A673 (cell line): ENCODE data around the gene LCAT. TPM values are rescaled to one million over a fixed set of nuclear protein-coding genes. Genes with fewer than 3 reads are reported as not detected.

Experiments
- BruUV-seq: library from RNA; stranded (reverse); fragments of 400-500 nt; replicated peaks from 2 replicates; lab custom pipeline; 2021; lab: Mats Ljungman, UMichigan
- CTCF ChIA-PET: fragments of 300-600 bp; sonication (Branson Sonifier 250); formaldehyde crosslinking; loops from one replicate; lab custom pipeline; 2022; ENCODE audit warnings: antibody characterized with exemption; lab: Charles Lee
- POLR2A ChIA-PET: fragments of 300-600 bp; sonication (Branson Sonifier 250); formaldehyde crosslinking; loops from one replicate; lab custom pipeline; 2022; ENCODE audit warnings: antibody characterized with exemption; ENCODE audit not compliant: low non-redundant PET; lab: Charles Lee
- DNase-seq: peaks from one replicate; pipeline ENCODE4 v3.0.0-alpha.2; 2015; ENCODE audit warnings: low spot score
- H3K27ac ChIP-seq: fragments of 200-600 bp; sonication (generic); 2 replicates; pipeline ENCODE4 v1.5.1; 2016; ENCODE audit warnings: mixed run types, low read depth, mild to moderate bottlenecking, mixed read lengths, antibody characterized with exemption, low read length; ENCODE audit not compliant: poor library complexity, severe bottlenecking
- H3K27me3 ChIP-seq: fragments of 200-600 bp; sonication (generic); replicated peaks from 2 replicates; pipeline ENCODE4 v1.6.1; 2017; ENCODE audit warnings: mixed run types, low read depth, mild to moderate bottlenecking, mixed read lengths, antibody characterized with exemption, low read length; ENCODE audit not compliant: insufficient read depth, poor library complexity
- H3K36me3 ChIP-seq: fragments of 200-600 bp; sonication (generic); 2 replicates; pipeline ENCODE4 v1.6.1; 2016; ENCODE audit warnings: mixed run types, mild to moderate bottlenecking, mixed read lengths, antibody characterized with exemption, low read length; ENCODE audit not compliant: insufficient read depth, poor library complexity, severe bottlenecking
- H3K4me1 ChIP-seq: fragments of 200-600 bp; sonication (generic); 2 replicates; pipeline ENCODE4 v1.6.1; 2017; ENCODE audit warnings: mixed run types, mild to moderate bottlenecking, mixed read lengths, antibody characterized with exemption, low read length; ENCODE audit not compliant: insufficient read depth, poor library complexity, severe bottlenecking
- H3K4me3 ChIP-seq: fragments of 200-600 bp; sonication (generic); 2 replicates; pipeline ENCODE4 v1.5.1; 2016; ENCODE audit warnings: low read depth, mixed run types, mild to moderate bottlenecking, mixed read lengths, low read length; ENCODE audit not compliant: poor library complexity, severe bottlenecking
- H3K9me3 ChIP-seq: fragments of 200-600 bp; sonication (generic); 2 replicates; pipeline ENCODE4 v1.6.1; 2016; ENCODE audit warnings: mixed run types, low read depth, mild to moderate bottlenecking, mixed read lengths, antibody characterized with exemption, low read length; ENCODE audit not compliant: poor library complexity, severe bottlenecking
- EZH2 ChIP-seq: fragments of 200-600 bp; sonication (generic); IDR thresholded peaks from 2 replicates; pipeline ENCODE4 v1.6.1; 2017; ENCODE audit warnings: borderline replicate concordance, low read depth, mild to moderate bottlenecking, mixed read lengths, antibody characterized with exemption, low read length; ENCODE audit not compliant: poor library complexity, severe bottlenecking
- intact Hi-C: fragments of 100-400 bp; cut with micrococcal nuclease; formaldehyde crosslinking; loops from one replicate; pipeline ENCODE4 v1.10.0; 2022; ENCODE audit not compliant: unreplicated experiment
- total RNA-seq: library from RNA; stranded (reverse); gene quantifications from 2 replicates; pipeline ENCODE4 v1.2.3, GENCODE V29; 2021
- TF ChIP-seq, protein P1 (sequence below): fragments of 300-800, 200-600 bp; sonication (generic); conservative IDR thresholded peaks from 2 replicates; pipeline ENCODE4 v1.5.1; 2017; ENCODE audit warnings: low read depth, mild to moderate bottlenecking, antibody characterized with exemption, low read length, moderate library complexity, mixed read lengths

LCAT gene
- total RNA-seq, 1 experiment from 2014 or later: 17.6 TPM

GRCh38 chr16:67942510-67943255 lies 1.2 kb downstream of the LCAT start:
- peaks cover 26% of the 10 kb centered on the region for H3K36me3 ChIP-seq
- ChIA-PET CTCF (interaction anchor here (1.0 to 1.1 kb wide), 2 partner anchors 17 to 107 kb away, joined by 3 read pairs; no protein-coding TSS in a partner anchor), POLR2A (no interaction called here)
- no peak overlapping the region for H3K4me3 ChIP-seq
- H3K27ac ChIP-seq: no peak overlapping the region
- DNase-seq: no peak
- no TSS peak for BruUV-seq
- H3K27me3 ChIP-seq: no peaks in the 10 kb centered on the region
- no peaks in the 10 kb centered on the region for H3K4me1 ChIP-seq
- TF ChIP-seq, protein P1, sequence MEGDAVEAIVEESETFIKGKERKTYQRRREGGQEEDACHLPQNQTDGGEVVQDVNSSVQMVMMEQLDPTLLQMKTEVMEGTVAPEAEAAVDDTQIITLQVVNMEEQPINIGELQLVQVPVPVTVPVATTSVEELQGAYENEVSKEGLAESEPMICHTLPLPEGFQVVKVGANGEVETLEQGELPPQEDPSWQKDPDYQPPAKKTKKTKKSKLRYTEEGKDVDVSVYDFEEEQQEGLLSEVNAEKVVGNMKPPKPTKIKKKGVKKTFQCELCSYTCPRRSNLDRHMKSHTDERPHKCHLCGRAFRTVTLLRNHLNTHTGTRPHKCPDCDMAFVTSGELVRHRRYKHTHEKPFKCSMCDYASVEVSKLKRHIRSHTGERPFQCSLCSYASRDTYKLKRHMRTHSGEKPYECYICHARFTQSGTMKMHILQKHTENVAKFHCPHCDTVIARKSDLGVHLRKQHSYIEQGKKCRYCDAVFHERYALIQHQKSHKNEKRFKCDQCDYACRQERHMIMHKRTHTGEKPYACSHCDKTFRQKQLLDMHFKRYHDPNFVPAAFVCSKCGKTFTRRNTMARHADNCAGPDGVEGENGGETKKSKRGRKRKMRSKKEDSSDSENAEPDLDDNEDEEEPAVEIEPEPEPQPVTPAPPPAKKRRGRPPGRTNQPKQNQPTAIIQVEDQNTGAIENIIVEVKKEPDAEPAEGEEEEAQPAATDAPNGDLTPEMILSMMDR: no peak
- TF ChIP-seq EZH2: no peak
- H3K9me3 ChIP-seq: no peaks in the 10 kb centered on the region
- intact Hi-C loops: no loop called here

DNA sequence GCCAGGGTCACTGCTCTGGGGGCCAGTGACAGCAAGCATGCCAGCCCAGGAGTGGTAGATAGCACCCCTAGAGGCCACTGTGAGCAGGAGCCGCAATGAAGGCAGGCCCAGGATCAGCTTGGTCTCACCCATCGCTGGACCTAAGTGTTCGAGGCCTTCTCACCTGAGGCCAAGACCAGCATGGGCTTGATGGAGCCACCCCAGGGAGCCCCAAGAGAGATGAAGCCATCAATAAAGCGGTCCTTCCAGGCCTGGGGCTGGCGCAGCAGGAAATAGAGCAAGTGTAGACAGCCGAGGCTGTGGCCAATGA lies 1.8 kb downstream of the LCAT start:
- intact Hi-C loops: no loop called here
- Histone ChIP-seq H3K4me1 (peaks cover 4% of the 10 kb centered on the region), H3K9me3 (no peaks in the 10 kb centered on the region), H3K4me3 (no peak overlapping the region), H3K36me3 (peaks cover 20% of the 10 kb centered on the region), H3K27ac (no peak overlapping the region), H3K27me3 (no peaks in the 10 kb centered on the region)
- POLR2A ChIA-PET: no interaction called here
- CTCF ChIA-PET: interaction anchor here (0.5 to 1.1 kb wide), 4 partner anchors 17 to 172 kb away, joined by 3 to 12 read pairs (median 3); no protein-coding TSS in a partner anchor
- peak; percentile 37 for DNase-seq
- TF ChIP-seq, protein P1: peak; percentile 84
- TF ChIP-seq EZH2: no peak
- BruUV-seq: no TSS peak

DNA sequence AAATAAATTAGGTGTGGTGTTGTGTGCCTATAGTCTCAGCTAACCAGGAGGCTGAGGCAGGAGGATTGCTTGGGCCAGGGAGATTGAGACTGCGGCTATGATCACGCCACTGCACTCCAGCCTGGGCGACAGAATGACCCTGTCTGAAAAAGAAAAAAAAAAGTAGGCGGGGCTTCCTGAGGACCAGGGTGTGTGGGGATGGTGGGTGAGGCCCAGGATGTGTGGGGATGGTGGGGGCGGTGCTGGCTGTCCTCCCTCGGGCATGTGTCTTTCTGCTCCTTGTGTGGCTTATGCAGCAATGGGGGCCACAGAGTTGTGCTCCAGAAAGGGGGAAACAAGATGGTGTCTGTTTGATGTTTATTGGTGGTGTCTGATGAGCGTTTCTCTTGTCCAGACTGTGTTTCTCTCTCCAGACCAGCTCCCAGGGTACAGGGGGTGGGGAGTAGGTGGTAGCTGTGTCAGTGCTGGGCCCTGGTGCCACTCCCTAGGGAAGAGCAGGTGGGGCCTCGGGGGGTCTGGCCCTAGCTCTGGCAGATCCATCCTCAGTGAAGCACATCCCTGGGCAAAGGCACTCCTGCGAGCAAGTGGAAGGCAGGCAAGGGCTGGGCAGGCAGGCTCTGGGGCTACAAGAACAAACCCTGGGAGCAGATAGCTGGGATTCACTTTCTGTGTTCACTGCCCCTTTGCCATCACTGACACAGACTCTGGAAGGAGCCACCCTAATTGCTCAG lies 2.3 kb downstream of the LCAT start:
- Histone ChIP-seq H3K9me3 (no peaks in the 10 kb centered on the region), H3K4me1 (peaks cover 7% of the 10 kb centered on the region), H3K4me3 (no peak overlapping the region), H3K27ac (no peak overlapping the region), H3K36me3 (peaks cover 17% of the 10 kb centered on the region), H3K27me3 (no peaks in the 10 kb centered on the region)
- intact Hi-C loops: no loop called here
- no peak for DNase-seq
- no peak for TF ChIP-seq EZH2
- TF ChIP-seq, protein P1: no peak
- ChIA-PET POLR2A (no interaction called here), CTCF (interaction anchor here (0.5 to 1.0 kb wide), 3 partner anchors 106 to 172 kb away, joined by 3 to 12 read pairs (median 3); no protein-coding TSS in a partner anchor)
- BruUV-seq: no TSS peak
